Loucy (cell line): ENCODE measurements around the gene BRINP3.

Source experiments
- EZH2phosphoT487 ChIP-seq: fragments of 200-600 bp; IDR thresholded peaks from 2 replicates; pipeline ENCODE4 v1.6.1; 2018; ENCODE audit warnings: antibody characterized with exemption, mild to moderate bottlenecking, moderate library complexity, borderline replicate concordance
- TF ChIP-seq, protein P1 (sequence below): fragments of 200-600 bp; sonication (generic); conservative IDR thresholded peaks from 2 replicates; pipeline ENCODE4 v1.5.1; 2014; ENCODE audit warnings: mild to moderate bottlenecking, antibody characterized with exemption, low read length

DNA sequence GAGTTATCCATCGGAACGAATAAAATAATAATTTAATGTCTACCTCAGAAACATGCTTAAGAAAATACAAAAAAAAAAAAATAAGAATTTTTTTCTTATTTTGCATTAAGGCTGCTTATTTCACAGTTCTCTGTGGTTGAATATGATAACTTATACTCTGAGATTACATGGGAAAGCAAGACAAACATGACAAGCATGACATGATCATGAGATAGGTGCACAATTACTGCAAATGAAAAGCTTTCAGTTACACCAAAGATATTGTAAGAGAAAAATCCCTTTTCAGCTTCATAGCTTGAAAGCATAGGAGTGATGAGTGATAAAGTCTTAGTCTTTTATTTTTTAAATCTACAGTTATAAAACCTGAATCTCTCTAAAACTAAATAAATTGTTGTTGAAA lies 154.1 kb downstream of the BRINP3 start:
- TF ChIP-seq, protein P1, sequence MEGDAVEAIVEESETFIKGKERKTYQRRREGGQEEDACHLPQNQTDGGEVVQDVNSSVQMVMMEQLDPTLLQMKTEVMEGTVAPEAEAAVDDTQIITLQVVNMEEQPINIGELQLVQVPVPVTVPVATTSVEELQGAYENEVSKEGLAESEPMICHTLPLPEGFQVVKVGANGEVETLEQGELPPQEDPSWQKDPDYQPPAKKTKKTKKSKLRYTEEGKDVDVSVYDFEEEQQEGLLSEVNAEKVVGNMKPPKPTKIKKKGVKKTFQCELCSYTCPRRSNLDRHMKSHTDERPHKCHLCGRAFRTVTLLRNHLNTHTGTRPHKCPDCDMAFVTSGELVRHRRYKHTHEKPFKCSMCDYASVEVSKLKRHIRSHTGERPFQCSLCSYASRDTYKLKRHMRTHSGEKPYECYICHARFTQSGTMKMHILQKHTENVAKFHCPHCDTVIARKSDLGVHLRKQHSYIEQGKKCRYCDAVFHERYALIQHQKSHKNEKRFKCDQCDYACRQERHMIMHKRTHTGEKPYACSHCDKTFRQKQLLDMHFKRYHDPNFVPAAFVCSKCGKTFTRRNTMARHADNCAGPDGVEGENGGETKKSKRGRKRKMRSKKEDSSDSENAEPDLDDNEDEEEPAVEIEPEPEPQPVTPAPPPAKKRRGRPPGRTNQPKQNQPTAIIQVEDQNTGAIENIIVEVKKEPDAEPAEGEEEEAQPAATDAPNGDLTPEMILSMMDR = no peak
- no peak for TF ChIP-seq EZH2phosphoT487
